Fibroblast of the aortic adventitia (primary cell): ENCODE data around the gene MILR1. TPM values are rescaled to one million over a fixed set of nuclear protein-coding genes. Genes with fewer than 3 reads are reported as not detected.

ENCODE experiments used
- DNase-seq: peaks from one replicate; pipeline ENCODE4 v3.0.0-alpha.2; 2010; ENCODE audit warnings: low read depth
- H3K4me3 ChIP-seq: 2 replicates; pipeline ENCODE4 v1.5.1; 2011; ENCODE audit warnings: low read depth, mild to moderate bottlenecking, control low read depth, low read length, moderate library complexity
- CTCF ChIP-seq: IDR thresholded peaks from 2 replicates; pipeline ENCODE4 v1.5.1; 2011; ENCODE audit warnings: mild to moderate bottlenecking, low read length, control low read depth, inconsistent platforms; ENCODE audit not compliant: insufficient read depth
- small RNA-seq: library from RNA; depleted of rRNA; stranded (forward); fragments of <200 nt; gene quantifications from one replicate; pipeline ENCODE3, GENCODE V24; 2012
- total RNA-seq: library from RNA; depleted of rRNA; stranded (reverse); fragments of >200 nt; gene quantifications from 2 replicates; pipeline ENCODE4 v1.2.3, GENCODE V29; 2012; ENCODE audit warnings: low replicate concordance

The MILR1 gene
- total RNA-seq, 1 donor, result 52.5 TPM

GRCh38 chr17:64506576-64507412 is 57.9 kb downstream of the MILR1 start, which contains the start of gene CEP95:
Gene CEP95 (plus strand): TSS chr17:64506977. CDS start chr17:64507098, 121 bp downstream.
- DNase-seq, result peak; percentile 99
- H3K4me3 ChIP-seq, result peak within 1 kb of the TSS; percentile 98
- no peak for TF ChIP-seq CTCF

DNA sequence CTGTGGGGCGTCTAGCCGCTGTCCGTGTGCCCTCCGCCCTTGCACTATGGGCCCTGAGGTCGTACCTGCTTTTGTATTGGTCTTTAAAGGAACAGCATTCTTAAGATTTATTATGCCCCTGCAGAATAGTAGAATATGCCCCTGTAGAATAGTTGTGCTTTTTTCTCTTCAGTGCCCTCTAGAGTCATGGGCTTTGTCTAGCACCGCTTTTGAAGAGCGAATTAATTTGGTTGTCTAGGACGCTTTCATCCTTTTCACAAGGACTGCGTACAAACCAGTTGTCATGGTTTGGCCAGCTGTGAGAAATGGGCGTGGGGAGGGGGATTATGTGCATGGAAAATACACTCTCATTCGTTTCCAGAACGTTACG is 58.5 kb downstream of the MILR1 start:
- peak; percentile 62 for TF ChIP-seq CTCF
- peak; percentile 76 for DNase-seq
- peak overlapping the region; percentile 98 for H3K4me3 ChIP-seq

DNA sequence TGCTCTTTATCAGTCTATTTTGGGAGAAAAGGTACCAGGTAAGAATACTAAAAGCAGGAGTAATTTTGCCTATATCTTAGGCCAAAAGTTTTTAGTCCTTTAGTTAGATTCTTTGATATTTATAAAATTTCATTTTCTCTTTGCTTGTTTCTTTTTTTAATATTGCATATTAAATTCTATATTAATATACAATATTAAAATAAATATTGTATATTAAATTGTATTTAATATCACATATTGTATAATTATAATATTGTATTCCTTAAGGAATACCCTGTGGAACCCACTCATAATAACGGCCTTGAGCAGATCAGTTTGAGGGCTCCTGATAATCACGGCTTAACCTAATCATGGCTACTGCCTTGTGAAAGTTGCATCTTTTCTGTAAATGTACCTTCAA is 59.8 kb downstream of the MILR1 start:
- TF ChIP-seq CTCF, result no peak
- peak overlapping the region; percentile 98 for H3K4me3 ChIP-seq
- no peak for DNase-seq

DNA sequence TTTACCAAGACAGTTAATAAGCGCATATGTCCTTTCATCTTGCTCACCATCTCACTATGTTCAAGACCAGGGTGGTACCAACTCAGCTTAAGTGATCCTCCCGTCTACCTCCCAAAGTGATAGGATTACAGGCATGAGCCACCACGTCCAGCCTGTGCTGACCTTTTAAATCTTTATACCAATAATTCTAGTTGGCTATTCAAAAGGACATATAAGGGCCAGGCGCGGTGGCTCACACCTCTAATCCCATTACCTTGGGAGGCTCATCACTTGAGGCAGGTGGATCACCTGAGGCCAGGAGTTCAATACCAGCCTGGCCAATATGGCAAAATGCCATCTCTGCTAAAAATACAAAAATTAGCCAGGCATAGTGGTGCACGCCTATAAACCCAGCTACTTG is 60.3 kb downstream of the MILR1 start:
- no peak for TF ChIP-seq CTCF
- no peak for DNase-seq
- no peak overlapping the region for H3K4me3 ChIP-seq

- DNase-seq, result no peak
- H3K4me3 ChIP-seq, result no peak overlapping the region
- no peak for TF ChIP-seq CTCF
Observed at GRCh38 chr17:64515419-64515818, 66.5 kb downstream of the MILR1 start.

GRCh38 chr17:64515829-64516228 is 66.9 kb downstream of the MILR1 start:
- no peak overlapping the region for H3K4me3 ChIP-seq
- no peak for TF ChIP-seq CTCF
- no peak for DNase-seq

Small RNA genes lying within 50 kb of the gene (small RNA-seq; reads per million reads assigned to genes)
- not detected for gene ATP5MFP4
- not detected for gene MIR1273E

Other genes with a start within 250 kb of the MILR1 start
- 24.4 and 24.6 TPM in 2 replicates for gene TEX2, start 185.9 kb upstream of the MILR1 start, total RNA-seq
- gene PECAM1, start 58.3 kb upstream of the MILR1 start, total RNA-seq, result 1.2 and 7.4 TPM in 2 replicates
- 8.2 and 34.9 TPM in 2 replicates for gene POLG2, start 47.9 kb downstream of the MILR1 start, total RNA-seq
- 302 and 859 TPM in 2 replicates for gene DDX5, start 57.2 kb downstream of the MILR1 start, total RNA-seq
- 32.8 and 51.7 TPM in 2 replicates for gene CEP95, start 57.9 kb downstream of the MILR1 start, total RNA-seq
- gene SMURF2, start 213.2 kb downstream of the MILR1 start, total RNA-seq, result 38.2 and 90.9 TPM in 2 replicates